ENCODE results near the gene RUSC1. TPM values are rescaled to one million over a fixed set of nuclear protein-coding genes. Genes with fewer than 3 reads are reported as not detected.
A peak's percentile ranks its signal among the peaks of the same experiment; 100 is the strongest.

RUSC1 gene
- total and polyA plus RNA-seq, 2 of the 8 experiments (the other 6 are each of a cell fraction or from before 2014, with no cell fraction given): 54.6 to 90.4 TPM

- TF ChIP-seq MAFK (IDR thresholded peaks at IDR 0.05; ENCODE audit: low read depth, low read length) (no peak), BRCA1 (IDR thresholded peaks at IDR 0.05; ENCODE audit: low read depth, low read length) (peak; percentile 46; the same call in 1 of the 2 replicates), SAP30 (IDR thresholded peaks at IDR 0.05; ENCODE audit: insufficient read depth, insufficient replicate concordance, low read length) (no peak), BACH1 (IDR thresholded peaks at IDR 0.05; ENCODE audit: low read length) (peak; percentile 95), NRF1 (IDR thresholded peaks at IDR 0.05; ENCODE audit: low read depth, low read length) (no peak), RXRA (IDR thresholded peaks at IDR 0.05; ENCODE audit: insufficient read depth, low read depth, low read length) (no peak), SIN3A (conservative IDR thresholded peaks at IDR 0.05 in 1 of 2, IDR thresholded peaks at IDR 0.05 in 1 of 2; ENCODE audit: low read depth in 1 of 2, low read length in 2 of 2) (peak; percentile 66 to 93; a peak in 3 of 4 replicates), CEBPB (IDR thresholded peaks at IDR 0.05; ENCODE audit: low read depth, low read length) (no peak), CBX5 (IDR thresholded peaks at IDR 0.05; ENCODE audit: low read depth, low read length) (no peak), FOSL1 (IDR thresholded peaks at IDR 0.05; ENCODE audit: insufficient read depth, low read depth, low read length) (no peak), JUN (IDR thresholded peaks at IDR 0.05; ENCODE audit: low read depth, low read length) (no peak), SIX5 (IDR thresholded peaks at IDR 0.05; ENCODE audit: low read depth, low read length) (peak; percentile 65), YY1 (IDR thresholded peaks at IDR 0.05; ENCODE audit: low read depth, low read length) (peak; percentile 28; the same call in 1 of the 2 replicates), SUZ12 (IDR thresholded peaks at IDR 0.05; ENCODE audit: low read length) (no peak), CBX8 (IDR thresholded peaks at IDR 0.05; ENCODE audit: borderline replicate concordance, low read depth, low read length) (no peak), RBBP5 (IDR thresholded peaks at IDR 0.05; ENCODE audit: borderline replicate concordance, low read depth, low read length) (no peak), SIRT6 (IDR thresholded peaks at IDR 0.05; ENCODE audit: low read length) (no peak), TCF12 (IDR thresholded peaks at IDR 0.05; ENCODE audit: low read depth, low read length) (no peak), TEAD4 (IDR thresholded peaks at IDR 0.05; ENCODE audit: low read depth, low read length) (0 out of 2 replicates have a peak, but pooled peaks have one; percentile 4), TAF7 (optimal IDR thresholded peaks at IDR 0.05; ENCODE audit: borderline replicate concordance, low read depth, low read length) (peak; percentile 59), KDM4A (IDR thresholded peaks at IDR 0.05; ENCODE audit: low read depth, low read length, severe bottlenecking) (no peak), TBP (IDR thresholded peaks at IDR 0.05; ENCODE audit: low read depth, low read length) (peak; percentile 89), ZNF274 (IDR thresholded peaks at IDR 0.05; ENCODE audit: borderline replicate concordance, extremely low read depth, low read length) (no peak)
- TF ChIP-seq, protein P1, sequence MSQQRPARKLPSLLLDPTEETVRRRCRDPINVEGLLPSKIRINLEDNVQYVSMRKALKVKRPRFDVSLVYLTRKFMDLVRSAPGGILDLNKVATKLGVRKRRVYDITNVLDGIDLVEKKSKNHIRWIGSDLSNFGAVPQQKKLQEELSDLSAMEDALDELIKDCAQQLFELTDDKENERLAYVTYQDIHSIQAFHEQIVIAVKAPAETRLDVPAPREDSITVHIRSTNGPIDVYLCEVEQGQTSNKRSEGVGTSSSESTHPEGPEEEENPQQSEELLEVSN (IDR thresholded peaks at IDR 0.05): peak; percentile 78
Measured at GRCh38 chr1:155308493-155309422, 11.9 kb upstream of the RUSC1 start, which contains the start of gene FDPS (continued).
